ENCODE measurements around the gene RIN3.
"Not testable (repeated sequence)": the region's sequence is repeated elsewhere in the genome, so short reads cannot be mapped to it uniquely, and the experiment has no call there.

Gene RIN3

GRCh38 chr14:92631098-92631497 lies 117.5 kb downstream of the RIN3 start:
- no peak for DNase-seq

- DNase-seq = no peak
These were observed 119.1 kb downstream of the RIN3 start for GRCh38 chr14:92632546-92633273.

GRCh38 chr14:92633274-92633616 lies 119.7 kb downstream of the RIN3 start:
- no peak for DNase-seq

GRCh38 chr14:92633724-92634123 lies 120.1 kb downstream of the RIN3 start:
- no peak for DNase-seq

- DNase-seq = no peak
These were observed 121.5 kb downstream of the RIN3 start for GRCh38 chr14:92635031-92635430.

- no peak for DNase-seq
These were observed 122.3 kb downstream of the RIN3 start for GRCh38 chr14:92635896-92636295.

- no peak for DNase-seq
These were observed 123.6 kb downstream of the RIN3 start for GRCh38 chr14:92637228-92637627.

GRCh38 chr14:92637864-92638263 lies 124.3 kb downstream of the RIN3 start:
- DNase-seq = no peak

GRCh38 chr14:92638266-92638665 lies 124.7 kb downstream of the RIN3 start:
- no peak for DNase-seq

GRCh38 chr14:92638904-92639303 lies 125.3 kb downstream of the RIN3 start:
- DNase-seq = no peak

- not testable (repeated sequence) for DNase-seq
These were observed 126.0 kb downstream of the RIN3 start for GRCh38 chr14:92639472-92640117.

- DNase-seq = no peak
These were observed 127.7 kb downstream of the RIN3 start for GRCh38 chr14:92641306-92641705.

GRCh38 chr14:92644171-92644969 lies 130.8 kb downstream of the RIN3 start:
- no peak for DNase-seq

GRCh38 chr14:92644970-92645515 lies 131.5 kb downstream of the RIN3 start:
- DNase-seq = no peak

- DNase-seq = no peak
These were observed 132.4 kb downstream of the RIN3 start for GRCh38 chr14:92645841-92646478.

GRCh38 chr14:92646952-92647796 lies 133.6 kb downstream of the RIN3 start:
- DNase-seq = no peak

GRCh38 chr14:92647797-92648279 lies 134.3 kb downstream of the RIN3 start:
- no peak for DNase-seq

- no peak for DNase-seq
These were observed 135.5 kb downstream of the RIN3 start for GRCh38 chr14:92649066-92649465.

GRCh38 chr14:92649934-92650545 lies 136.5 kb downstream of the RIN3 start:
- no peak for DNase-seq

- no peak for DNase-seq
These were observed 137.1 kb downstream of the RIN3 start for GRCh38 chr14:92650581-92651105.

GRCh38 chr14:92651106-92651757 lies 137.7 kb downstream of the RIN3 start:
- peak; percentile 86 for DNase-seq
